HL-60/S4 treated with retinoic acid at 250 ng/mL for 4 days and 3 days (cell line): ENCODE results near the gene KCNJ4.

Source experiments
- in situ Hi-C: fragments of 300-500 bp; cut with MboI; formaldehyde crosslinking; loops from 2 replicates; pipeline ENCODE4 v1.7.0; 2022; ENCODE audit warnings: low sequenced_read_pairs

KCNJ4 gene

GRCh38 chr22:38454353-38455075 lies 485 bp downstream of the KCNJ4 start:
- in situ Hi-C loops, result no loop called here

GRCh38 chr22:38453996-38454352 lies 1.0 kb downstream of the KCNJ4 start:
- in situ Hi-C loops, result no loop called here

GRCh38 chr22:38453066-38453672 lies 1.8 kb downstream of the KCNJ4 start:
- in situ Hi-C loops, result no loop called here

- in situ Hi-C loops, result no loop called here
Observed at GRCh38 chr22:38452373-38453065, 2.5 kb downstream of the KCNJ4 start.

- in situ Hi-C loops, result no loop called here
Observed at GRCh38 chr22:38451864-38452263, 3.1 kb downstream of the KCNJ4 start.

- in situ Hi-C loops, result no loop called here
Observed at GRCh38 chr22:38451404-38451803, 3.6 kb downstream of the KCNJ4 start.

GRCh38 chr22:38450234-38450797 lies 4.7 kb downstream of the KCNJ4 start:
- in situ Hi-C loops, result no loop called here

DNA sequence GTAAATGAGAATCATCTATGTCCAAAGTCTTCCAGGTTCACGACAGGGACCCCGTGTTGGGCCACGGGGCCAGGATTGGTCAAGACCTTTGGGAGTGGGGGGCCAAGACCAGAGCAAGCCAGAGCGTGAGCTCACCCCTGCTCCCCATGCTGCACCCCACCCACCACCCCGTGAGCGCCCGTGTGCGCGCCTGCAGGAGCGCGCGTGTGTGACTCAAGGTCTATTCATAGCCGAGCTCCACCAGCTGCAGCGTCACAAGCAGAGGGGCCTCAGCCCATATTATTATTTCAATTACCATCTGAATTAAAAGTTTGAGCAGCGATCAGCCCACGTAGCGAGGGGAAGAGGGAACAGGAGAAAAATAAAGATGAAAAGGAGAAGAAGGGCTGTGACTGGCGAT lies 5.2 kb downstream of the KCNJ4 start:
- in situ Hi-C loops, result no loop called here

DNA sequence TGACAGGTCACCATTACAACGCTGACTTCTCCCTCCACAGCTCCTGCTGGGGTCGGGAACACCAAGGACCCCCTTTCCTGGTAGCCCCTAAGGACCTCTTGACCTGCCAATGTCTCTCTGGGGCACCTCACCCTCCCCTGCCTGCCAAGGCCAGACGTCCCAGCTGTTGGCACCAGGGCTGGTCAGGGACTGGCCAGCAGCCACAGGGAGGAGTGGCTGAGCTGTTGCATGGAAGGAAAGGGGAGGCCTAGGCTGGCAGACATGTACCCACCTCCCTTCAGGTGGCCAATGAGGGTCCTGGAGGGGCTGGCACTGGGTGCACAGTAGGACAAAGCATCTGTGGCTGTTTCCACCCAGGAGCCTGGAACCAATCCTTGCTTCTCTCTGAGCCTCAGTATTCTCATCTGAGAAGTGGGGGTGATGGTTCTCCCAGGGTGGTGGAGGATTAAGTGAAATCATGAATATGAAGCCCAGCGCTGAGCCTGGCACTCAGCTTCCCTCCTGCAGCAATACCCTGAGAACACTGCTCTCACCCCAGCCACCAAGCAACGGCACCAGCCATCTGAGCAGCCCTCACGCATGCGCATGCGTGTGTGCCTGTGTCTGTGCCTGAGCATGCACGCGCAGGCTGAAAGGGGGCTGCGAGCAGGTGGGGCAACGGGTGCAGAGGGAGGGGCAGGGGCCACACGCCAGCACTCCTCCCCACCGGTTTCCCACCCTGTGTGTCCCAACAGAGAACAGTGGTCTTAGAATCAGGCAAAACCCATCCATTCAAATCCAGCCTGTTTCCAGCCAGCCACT lies 5.9 kb downstream of the KCNJ4 start:
- in situ Hi-C loops, result no loop called here

DNA sequence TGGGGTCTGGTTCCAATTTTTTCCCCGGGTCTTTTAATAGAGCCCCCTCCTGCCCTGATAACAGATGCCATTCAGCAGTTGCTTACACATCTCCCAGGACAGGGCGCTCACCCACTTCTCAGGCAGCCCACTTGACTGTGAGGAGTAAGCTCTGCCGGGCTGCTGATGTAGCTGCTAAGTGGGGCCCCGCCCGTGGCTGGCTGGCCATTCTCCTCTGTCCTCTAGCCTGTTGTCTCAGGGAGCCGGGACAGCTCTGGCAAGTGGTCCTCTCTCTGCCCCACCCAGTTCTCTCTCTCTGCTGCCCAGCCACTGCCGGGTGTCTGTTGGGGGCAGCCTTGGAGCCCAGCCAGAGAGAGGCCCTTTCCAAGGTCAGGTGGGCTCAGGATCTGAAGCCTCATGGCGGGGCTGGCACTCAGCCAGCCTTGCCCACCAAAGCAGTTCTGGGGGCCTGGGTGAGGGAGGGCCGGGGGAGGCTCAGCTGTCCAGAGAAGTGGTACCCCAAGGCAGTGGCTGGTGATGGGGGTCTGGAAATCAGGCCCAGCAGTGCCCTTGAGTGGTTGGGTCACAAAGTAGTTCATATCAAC lies 8.9 kb downstream of the KCNJ4 start:
- in situ Hi-C loops, result no loop called here

GRCh38 chr22:38444783-38445182 lies 10.2 kb downstream of the KCNJ4 start:
- in situ Hi-C loops, result no loop called here

- in situ Hi-C loops, result no loop called here
Observed at GRCh38 chr22:38443628-38444521, 11.1 kb downstream of the KCNJ4 start.

DNA sequence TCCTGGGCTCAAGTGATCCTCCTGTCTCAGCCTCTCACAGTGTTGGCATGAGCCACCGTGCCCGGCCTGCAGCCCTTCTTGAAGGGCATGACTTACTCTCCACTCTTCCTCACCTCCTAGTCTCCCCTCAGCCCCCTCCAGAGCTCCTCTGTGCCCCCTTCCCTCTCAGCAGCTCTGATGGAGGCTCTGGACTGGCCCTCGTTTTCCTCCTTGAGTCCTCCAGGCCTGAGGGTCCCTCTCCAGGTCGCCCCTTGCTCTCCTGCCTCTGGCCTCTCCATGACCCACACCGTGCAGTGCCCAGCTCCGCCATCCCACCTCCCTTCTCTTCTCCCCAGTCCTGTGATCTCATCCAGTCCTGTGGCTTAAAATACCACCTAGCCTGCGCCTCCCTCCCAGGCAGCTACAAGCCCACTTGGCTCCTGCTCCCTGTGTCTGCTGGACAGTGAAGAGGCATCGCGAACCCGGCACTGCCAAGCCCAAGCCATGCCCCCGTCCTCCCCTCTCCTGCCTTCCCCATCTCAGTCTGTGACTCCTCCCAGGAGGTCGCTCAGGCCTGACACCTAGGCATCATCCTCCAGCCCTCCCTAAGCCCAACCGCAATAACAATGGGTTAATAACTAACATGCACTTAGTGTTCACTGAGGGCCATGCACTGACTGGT lies 11.9 kb downstream of the KCNJ4 start:
- in situ Hi-C loops, result no loop called here

DNA sequence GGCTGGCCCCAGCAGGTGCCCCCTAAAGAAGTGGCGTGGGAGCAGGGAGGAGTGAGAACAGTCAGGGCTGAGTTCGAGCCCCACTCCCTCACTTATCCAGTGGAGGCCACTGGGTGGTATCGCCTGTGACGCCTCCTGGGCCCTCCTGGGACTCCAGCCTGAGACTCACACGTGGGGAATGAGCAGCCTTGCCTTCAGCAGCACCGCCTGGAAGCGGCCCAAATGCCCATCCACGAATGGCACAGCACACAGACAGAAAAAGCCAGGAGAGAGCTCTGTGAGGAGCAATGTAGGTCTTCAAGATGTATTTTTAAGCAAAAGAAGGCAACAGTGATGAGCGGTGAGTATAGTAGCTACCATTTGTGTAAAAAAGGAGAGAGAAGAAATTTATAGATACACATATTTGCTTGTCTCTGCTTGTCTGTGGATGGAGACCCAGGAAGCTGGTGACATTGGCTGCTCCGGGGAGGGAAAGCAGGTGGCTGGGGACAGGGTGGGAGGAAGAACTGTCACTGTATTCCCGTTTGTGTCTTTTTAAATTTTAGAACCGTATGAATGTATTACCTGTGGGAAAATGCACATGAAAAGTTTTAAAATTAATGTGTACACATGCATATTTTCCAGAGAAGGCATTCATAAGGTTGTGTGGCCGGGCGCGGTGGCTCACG lies 13.2 kb downstream of the KCNJ4 start:
- in situ Hi-C loops, result no loop called here

- in situ Hi-C loops, result no loop called here
Observed at GRCh38 chr22:38440747-38441350, 14.2 kb downstream of the KCNJ4 start.

DNA sequence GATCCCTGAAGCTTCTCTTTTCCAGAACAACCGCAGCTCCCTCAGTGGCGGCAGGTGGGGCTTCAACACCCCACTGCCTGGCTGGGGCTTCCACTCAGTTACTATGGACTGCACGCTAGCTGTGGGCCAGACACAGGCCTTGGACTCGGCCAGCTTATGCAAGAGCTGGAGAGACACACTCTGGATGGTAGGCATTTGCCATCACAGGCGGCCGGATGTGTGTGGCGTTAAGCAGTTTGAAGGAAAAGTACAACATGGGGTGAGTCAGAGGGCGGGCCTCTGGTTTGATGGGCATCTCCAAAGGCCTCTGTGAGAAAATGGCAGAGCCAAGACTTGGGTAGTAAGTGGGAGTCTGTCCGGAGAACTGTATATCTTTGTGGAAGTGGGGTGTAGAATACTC lies 17.6 kb downstream of the KCNJ4 start:
- in situ Hi-C loops, result no loop called here

DNA sequence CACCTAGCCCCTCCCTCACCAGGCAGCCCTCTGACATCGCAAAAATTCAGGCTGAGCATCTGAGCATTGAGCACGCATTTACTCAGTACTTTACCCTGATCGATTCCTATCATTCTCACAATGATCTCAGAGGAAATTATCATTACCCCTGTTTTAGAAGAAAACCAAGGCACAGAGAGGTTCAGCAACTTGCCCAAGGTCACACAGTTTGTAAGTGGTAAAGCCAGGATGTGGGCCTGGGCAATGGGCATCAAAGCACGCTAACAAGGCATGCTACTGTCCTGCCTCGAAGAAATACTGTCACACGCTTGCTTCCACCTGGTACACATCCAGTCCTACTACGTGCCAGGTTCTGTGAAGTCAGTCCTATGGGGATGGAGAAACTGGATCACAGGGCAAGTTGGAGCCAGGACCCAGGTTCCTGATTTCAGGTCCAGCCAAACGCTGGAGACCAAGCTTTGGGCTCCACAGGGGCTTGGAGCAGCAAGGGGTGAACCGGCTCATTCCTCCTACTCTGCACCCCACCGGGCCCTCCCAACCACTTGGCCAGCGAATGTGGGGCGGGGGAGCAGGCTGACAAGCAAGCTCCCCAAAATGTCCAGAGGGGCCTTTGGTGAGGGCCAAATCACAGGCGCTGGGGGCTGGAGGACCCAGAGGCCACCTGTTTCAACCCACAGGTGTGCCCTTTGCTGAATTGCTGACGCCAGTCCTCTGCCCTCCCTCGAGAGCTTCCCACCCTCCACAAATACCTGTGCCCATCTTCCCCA lies 18.2 kb downstream of the KCNJ4 start:
- in situ Hi-C loops, result no loop called here

DNA sequence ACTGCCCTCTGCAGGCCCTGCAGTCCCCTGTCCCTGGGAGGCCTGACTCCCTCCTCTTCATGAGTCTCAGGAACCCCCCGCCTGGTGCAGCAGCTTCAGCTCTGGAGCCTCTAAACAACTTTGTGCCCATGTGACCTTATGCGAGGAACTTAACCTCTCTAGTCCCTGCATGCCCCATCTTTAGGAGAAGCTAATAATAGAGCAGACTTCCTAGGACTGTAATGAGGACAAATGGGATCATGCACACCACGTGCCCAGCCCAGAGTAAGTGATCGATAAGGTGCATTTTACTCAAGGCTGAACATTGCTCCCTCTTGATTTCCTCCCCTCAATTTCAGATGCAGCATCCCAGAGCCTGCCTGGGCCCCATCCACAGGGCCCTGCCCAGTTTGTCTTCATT lies 19.0 kb downstream of the KCNJ4 start:
- in situ Hi-C loops, result no loop called here
